GM21515 (cell line): ENCODE data around the gene CENPF.
"Not testable (repeated sequence)": the region's sequence is repeated elsewhere in the genome, so short reads cannot be mapped to it uniquely, and the experiment has no call there.

Experiments
- ATAC-seq: cut with Tn5 transposase; IDR thresholded peaks from one replicate; pipeline ENCODE4 v1.9.1; 2021; ENCODE audit not compliant: unreplicated experiment

The CENPF gene

GRCh38 chr1:214650664-214651063 lies 47.7 kb downstream of the CENPF start:
- no peak for ATAC-seq

GRCh38 chr1:214657299-214657698 lies 54.3 kb downstream of the CENPF start:
- no peak for ATAC-seq

- ATAC-seq = no peak
Observed at GRCh38 chr1:214658175-214658574, 55.2 kb downstream of the CENPF start.

- no peak for ATAC-seq
Observed at GRCh38 chr1:214658785-214659184, 55.8 kb downstream of the CENPF start.

GRCh38 chr1:214660190-214660589 lies 57.2 kb downstream of the CENPF start:
- no peak for ATAC-seq

- no peak for ATAC-seq
Observed at GRCh38 chr1:214660900-214661299, 57.9 kb downstream of the CENPF start.

GRCh38 chr1:214662223-214662785 lies 59.3 kb downstream of the CENPF start:
- no peak for ATAC-seq

GRCh38 chr1:214664651-214665433 lies 61.8 kb downstream of the CENPF start:
- ATAC-seq = no peak

GRCh38 chr1:214665606-214666110 lies 62.7 kb downstream of the CENPF start:
- no peak for ATAC-seq

GRCh38 chr1:214666674-214667073 lies 63.7 kb downstream of the CENPF start:
- no peak for ATAC-seq

GRCh38 chr1:214670098-214670497 lies 67.1 kb downstream of the CENPF start:
- no peak for ATAC-seq

- not testable (repeated sequence) for ATAC-seq
Observed at GRCh38 chr1:214673029-214673428, 70.0 kb downstream of the CENPF start.

- no peak for ATAC-seq
Observed at GRCh38 chr1:214673576-214673975, 70.6 kb downstream of the CENPF start.

- not testable (repeated sequence) for ATAC-seq
Observed at GRCh38 chr1:214675524-214675923, 72.5 kb downstream of the CENPF start.

- ATAC-seq = no peak
Observed at GRCh38 chr1:214676747-214677146, 73.8 kb downstream of the CENPF start.

- ATAC-seq = no peak
Observed at GRCh38 chr1:214677945-214678344, 75.0 kb downstream of the CENPF start.

- ATAC-seq = no peak
Observed at GRCh38 chr1:214678386-214678785, 75.4 kb downstream of the CENPF start.

GRCh38 chr1:214683621-214684020 lies 80.6 kb downstream of the CENPF start:
- ATAC-seq = no peak

GRCh38 chr1:214685906-214686305 lies 82.9 kb downstream of the CENPF start:
- no peak for ATAC-seq

GRCh38 chr1:214686497-214686896 lies 83.5 kb downstream of the CENPF start:
- no peak for ATAC-seq

GRCh38 chr1:214688891-214689290 lies 85.9 kb downstream of the CENPF start:
- no peak for ATAC-seq

- no peak for ATAC-seq
Observed at GRCh38 chr1:214694769-214695168, 91.8 kb downstream of the CENPF start.
